ENCODE data around the gene HMCN2. TPM values are rescaled to one million over a fixed set of nuclear protein-coding genes. Genes with fewer than 3 reads are reported as not detected.

HMCN2 gene
- polyA plus RNA-seq, 1 of the 3 experiments (the other 2 are of a cell fraction), result 0.15 TPM

DNA sequence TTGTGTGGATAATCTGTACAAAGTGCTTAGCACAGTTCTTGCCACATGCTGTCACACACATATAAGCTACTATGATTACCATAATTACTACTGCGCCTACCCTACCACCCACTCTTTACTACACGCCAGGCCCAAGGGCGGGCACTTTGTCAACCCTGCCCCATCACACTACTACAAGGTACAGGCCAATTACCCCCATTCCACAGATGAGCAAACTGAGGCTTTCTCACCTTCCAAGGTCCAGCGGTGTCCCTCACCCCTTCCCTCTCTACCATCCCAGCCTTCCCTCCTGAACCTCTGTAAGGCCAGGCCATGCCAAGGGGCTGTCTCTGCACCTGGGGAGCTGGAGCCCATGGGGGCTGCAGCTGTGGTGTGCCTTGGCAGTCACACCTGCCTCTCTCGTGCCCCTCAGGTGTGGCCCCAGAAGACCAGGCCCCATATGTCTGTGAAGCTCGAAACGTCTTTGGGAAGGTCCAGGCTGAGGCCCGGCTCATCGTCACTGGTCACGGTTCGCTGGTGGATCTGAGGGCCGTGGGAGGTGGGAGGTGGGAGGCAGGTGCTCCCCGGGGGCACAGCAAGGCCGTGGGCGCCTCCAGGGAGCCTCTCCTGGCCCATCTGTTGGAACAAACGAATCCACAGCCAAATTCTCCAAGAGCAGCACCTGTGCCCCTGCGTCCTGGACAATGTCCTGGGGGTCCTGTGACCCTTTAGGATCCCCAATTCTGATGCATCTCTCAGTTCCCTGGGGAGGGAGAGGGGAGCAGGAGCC, 54.6 kb downstream of the HMCN2 start:
- Histone ChIP-seq H4K20me1 (ENCODE audit: insufficient read depth) (no peaks in the 10 kb centered on the region), H3K9me3 (no peaks in the 10 kb centered on the region), H3K9me2 (no peaks in the 10 kb centered on the region), H3K4me1 (ENCODE audit: control insufficient read depth in 1 of 2, insufficient read depth in 2 of 2, low read depth in 1 of 2, low read length in 1 of 2) (peaks cover 0 to 29% of the 10 kb centered on the region in 2 experiments; a peak in 2 of 4 replicates), H3K4me3 (ENCODE audit: low read depth in 2 of 2, low read length in 1 of 2) (no peak overlapping the region), H3K27me3 (ENCODE audit: insufficient read depth) (peaks cover 6% of the 10 kb centered on the region; the same call in 1 of the 2 replicates), H3K4me2 (no peak overlapping the region), H3F3A (replicated peaks; ENCODE audit: insufficient read depth) (no peaks in the 10 kb centered on the region), H3K36me3 (replicated peaks in 1 of 2; ENCODE audit: control insufficient read depth in 1 of 2, insufficient read depth in 2 of 2, low read length in 1 of 2) (no peaks in the 10 kb centered on the region), H3K79me2 (ENCODE audit: insufficient read depth) (no peaks in the 10 kb centered on the region), H3K27ac (ENCODE audit: low read depth in 2 of 2, low read length in 1 of 2) (no peak overlapping the region), H2AFZ (ENCODE audit: low read depth) (no peak overlapping the region), H3K9ac (no peak overlapping the region)
- no peak for TF ChIP-seq JUND (IDR thresholded peaks at IDR 0.05)
- no peak for TF ChIP-seq MEF2A (IDR thresholded peaks at IDR 0.05; ENCODE audit: borderline replicate concordance, low read depth)
- no peak for TF ChIP-seq NRF1 (IDR thresholded peaks at IDR 0.05; ENCODE audit: low read depth, low read length)
- TF ChIP-seq GABPA (IDR thresholded peaks at IDR 0.05; ENCODE audit: low read depth), result no peak
- TF ChIP-seq NFIC (IDR thresholded peaks at IDR 0.05; ENCODE audit: borderline replicate concordance), result no peak
- no peak for TF ChIP-seq ELF1 (IDR thresholded peaks at IDR 0.05)
- TF ChIP-seq, protein P1, sequence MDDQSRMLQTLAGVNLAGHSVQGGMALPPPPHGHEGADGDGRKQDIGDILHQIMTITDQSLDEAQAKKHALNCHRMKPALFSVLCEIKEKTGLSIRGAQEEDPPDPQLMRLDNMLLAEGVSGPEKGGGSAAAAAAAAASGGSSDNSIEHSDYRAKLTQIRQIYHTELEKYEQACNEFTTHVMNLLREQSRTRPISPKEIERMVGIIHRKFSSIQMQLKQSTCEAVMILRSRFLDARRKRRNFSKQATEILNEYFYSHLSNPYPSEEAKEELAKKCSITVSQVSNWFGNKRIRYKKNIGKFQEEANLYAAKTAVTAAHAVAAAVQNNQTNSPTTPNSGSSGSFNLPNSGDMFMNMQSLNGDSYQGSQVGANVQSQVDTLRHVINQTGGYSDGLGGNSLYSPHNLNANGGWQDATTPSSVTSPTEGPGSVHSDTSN (IDR thresholded peaks at IDR 0.05), result no peak
- TF ChIP-seq RCOR1 (IDR thresholded peaks at IDR 0.05; ENCODE audit: low read length), result no peak
- TF ChIP-seq, protein P2, sequence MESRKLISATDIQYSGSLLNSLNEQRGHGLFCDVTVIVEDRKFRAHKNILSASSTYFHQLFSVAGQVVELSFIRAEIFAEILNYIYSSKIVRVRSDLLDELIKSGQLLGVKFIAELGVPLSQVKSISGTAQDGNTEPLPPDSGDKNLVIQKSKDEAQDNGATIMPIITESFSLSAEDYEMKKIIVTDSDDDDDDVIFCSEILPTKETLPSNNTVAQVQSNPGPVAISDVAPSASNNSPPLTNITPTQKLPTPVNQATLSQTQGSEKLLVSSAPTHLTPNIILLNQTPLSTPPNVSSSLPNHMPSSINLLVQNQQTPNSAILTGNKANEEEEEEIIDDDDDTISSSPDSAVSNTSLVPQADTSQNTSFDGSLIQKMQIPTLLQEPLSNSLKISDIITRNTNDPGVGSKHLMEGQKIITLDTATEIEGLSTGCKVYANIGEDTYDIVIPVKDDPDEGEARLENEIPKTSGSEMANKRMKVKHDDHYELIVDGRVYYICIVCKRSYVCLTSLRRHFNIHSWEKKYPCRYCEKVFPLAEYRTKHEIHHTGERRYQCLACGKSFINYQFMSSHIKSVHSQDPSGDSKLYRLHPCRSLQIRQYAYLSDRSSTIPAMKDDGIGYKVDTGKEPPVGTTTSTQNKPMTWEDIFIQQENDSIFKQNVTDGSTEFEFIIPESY (IDR thresholded peaks at IDR 0.05; ENCODE audit: borderline replicate concordance, low read depth), result no peak
- no peak for TF ChIP-seq EP300 (IDR thresholded peaks at IDR 0.05; ENCODE audit: borderline replicate concordance in 1 of 2, low read depth in 1 of 2, low read length in 1 of 2)
- TF ChIP-seq FOXM1 (IDR thresholded peaks at IDR 0.05; ENCODE audit: low read depth), result no peak
- TF ChIP-seq FOSL2 (IDR thresholded peaks at IDR 0.05; ENCODE audit: borderline replicate concordance, low read depth), result no peak
- TF ChIP-seq, protein P3, sequence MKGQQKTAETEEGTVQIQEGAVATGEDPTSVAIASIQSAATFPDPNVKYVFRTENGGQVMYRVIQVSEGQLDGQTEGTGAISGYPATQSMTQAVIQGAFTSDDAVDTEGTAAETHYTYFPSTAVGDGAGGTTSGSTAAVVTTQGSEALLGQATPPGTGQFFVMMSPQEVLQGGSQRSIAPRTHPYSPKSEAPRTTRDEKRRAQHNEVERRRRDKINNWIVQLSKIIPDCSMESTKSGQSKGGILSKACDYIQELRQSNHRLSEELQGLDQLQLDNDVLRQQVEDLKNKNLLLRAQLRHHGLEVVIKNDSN (IDR thresholded peaks at IDR 0.05; ENCODE audit: borderline replicate concordance, low read depth), result no peak
- no peak for TF ChIP-seq GATA2 (CRISPR knock-in tag; IDR thresholded peaks at IDR 0.05)
- TF ChIP-seq CHD2 (IDR thresholded peaks at IDR 0.05; ENCODE audit: low read length, partially characterized antibody), result no peak
- no peak for TF ChIP-seq YY1 (IDR thresholded peaks at IDR 0.05; ENCODE audit: low read depth)
- TF ChIP-seq FOXJ3 (CRISPR knock-in tag; IDR thresholded peaks at IDR 0.05), result no peak
- POLR2A ChIA-PET, result no interaction called here
- no peak for DNase-seq
- 64% methylated on average over 17 of the region's 17 CpGs for WGBS (ENCODE audit: low lambda C conversion rate)
- CTCF ChIA-PET, result no interaction called here
